OCI-LY7 (cell line): ENCODE results near the gene ZNF683. TPM values are rescaled to one million over a fixed set of nuclear protein-coding genes. Genes with fewer than 3 reads are reported as not detected.

Experiments
- BruUV-seq: library from RNA; stranded (reverse); fragments of 400-500 nt; replicated peaks from 2 replicates; lab custom pipeline; 2021; lab: Mats Ljungman, UMichigan
- CTCF ChIA-PET: fragments of 300-600 bp; sonication (Branson Sonifier 250); formaldehyde crosslinking; loops from one replicate; lab custom pipeline; 2022; ENCODE audit warnings: antibody characterized with exemption; ENCODE audit not compliant: unreplicated experiment; lab: Charles Lee
- POLR2A ChIA-PET: fragments of 300-600 bp; sonication (Branson Sonifier 250); formaldehyde crosslinking; loops from one replicate; lab custom pipeline; 2022; ENCODE audit warnings: antibody characterized with exemption; lab: Charles Lee
- DNase-seq: peaks from one replicate; pipeline ENCODE4 v3.0.0-alpha.2; 2015; ENCODE audit warnings: low spot score
- H2AFZ ChIP-seq: fragments of 200-600 bp; sonication (generic), shearing (Covaris generic); 2 replicates; pipeline ENCODE4 v1.6.1; 2014; ENCODE audit warnings: mild to moderate bottlenecking, antibody characterized with exemption, low read length, moderate library complexity
- H3K27ac ChIP-seq: fragments of 200-600 bp; sonication (generic); 2 replicates; pipeline ENCODE4 v1.5.1; 2014; ENCODE audit warnings: mixed run types, low read depth, mild to moderate bottlenecking, moderate library complexity, low read length, inconsistent platforms; ENCODE audit not compliant: poor library complexity, severe bottlenecking
- H3K36me3 ChIP-seq: fragments of 200-600 bp; sonication (generic); 2 replicates; pipeline ENCODE4 v1.6.1; 2014; ENCODE audit warnings: mild to moderate bottlenecking, antibody characterized with exemption, low read length, moderate library complexity, mixed read lengths; ENCODE audit not compliant: insufficient read depth
- H3K4me1 ChIP-seq: fragments of 200-600 bp; sonication (generic); 2 replicates; pipeline ENCODE4 v1.5.1; 2014; ENCODE audit warnings: mild to moderate bottlenecking, low read length; ENCODE audit not compliant: insufficient read depth, poor library complexity, severe bottlenecking
- H3K4me2 ChIP-seq: fragments of 200-600 bp; sonication (generic); 2 replicates; pipeline ENCODE4 v1.6.1; 2014; ENCODE audit warnings: mild to moderate bottlenecking, low read length
- H3K4me3 ChIP-seq: fragments of 200-600 bp; sonication (generic); 2 replicates; pipeline ENCODE4 v1.5.1; 2014; ENCODE audit warnings: mild to moderate bottlenecking, low read depth, low read length; ENCODE audit not compliant: poor library complexity, severe bottlenecking
- H3K79me2 ChIP-seq: fragments of 200-600 bp; sonication (generic); 2 replicates; pipeline ENCODE4 v1.6.1; 2016; ENCODE audit warnings: low read depth, mild to moderate bottlenecking, low read length, moderate library complexity, mixed read lengths; ENCODE audit not compliant: insufficient read depth
- H3K9me2 ChIP-seq: fragments of 200-600 bp; sonication (generic); 2 replicates; pipeline ENCODE4 v1.6.1; 2016; ENCODE audit warnings: mild to moderate bottlenecking, low read length, mixed read lengths; ENCODE audit not compliant: insufficient read depth
- H3K9me3 ChIP-seq: fragments of 200-600 bp; sonication (generic); 2 replicates; pipeline ENCODE4 v1.6.1; 2014; ENCODE audit warnings: mild to moderate bottlenecking, mixed run types, low read length, mixed read lengths
- H4K20me1 ChIP-seq: fragments of 200-600 bp; sonication (generic); 2 replicates; pipeline ENCODE4 v1.6.1; 2014; ENCODE audit warnings: mild to moderate bottlenecking, antibody characterized with exemption, low read length, moderate library complexity, mixed read lengths; ENCODE audit not compliant: insufficient read depth
- CTCF ChIP-seq: fragments of 200-600 bp; sonication (generic); conservative IDR thresholded peaks from 2 replicates; pipeline ENCODE4 v1.5.1; 2014; ENCODE audit warnings: mild to moderate bottlenecking, antibody characterized with exemption, low read length, moderate library complexity, mixed read lengths
- EZH2phosphoT487 ChIP-seq: fragments of 200-600 bp; sonication (generic); IDR thresholded peaks from 2 replicates; pipeline ENCODE4 v1.6.1; 2018; ENCODE audit warnings: low read depth, borderline replicate concordance, mild to moderate bottlenecking, mixed run types, antibody characterized with exemption, low read length, moderate library complexity, mixed read lengths
- intact Hi-C: fragments of 100-400 bp; cut with micrococcal nuclease; formaldehyde crosslinking; loops from one replicate; pipeline ENCODE4 v1.10.0; 2022; ENCODE audit not compliant: unreplicated experiment
- total RNA-seq, 2 experiments: library from RNA; depleted of rRNA in 1 of 2; stranded (reverse); fragments of >200 nt in 1 of 2; shearing (Covaris generic) in 1 of 2; gene quantifications; 2 replicates each; pipeline ENCODE4 v1.2.3, GENCODE V29; 2014 to 2022

ZNF683 gene
- total RNA-seq, 2 experiments from 2014 or later = not detected

DNA sequence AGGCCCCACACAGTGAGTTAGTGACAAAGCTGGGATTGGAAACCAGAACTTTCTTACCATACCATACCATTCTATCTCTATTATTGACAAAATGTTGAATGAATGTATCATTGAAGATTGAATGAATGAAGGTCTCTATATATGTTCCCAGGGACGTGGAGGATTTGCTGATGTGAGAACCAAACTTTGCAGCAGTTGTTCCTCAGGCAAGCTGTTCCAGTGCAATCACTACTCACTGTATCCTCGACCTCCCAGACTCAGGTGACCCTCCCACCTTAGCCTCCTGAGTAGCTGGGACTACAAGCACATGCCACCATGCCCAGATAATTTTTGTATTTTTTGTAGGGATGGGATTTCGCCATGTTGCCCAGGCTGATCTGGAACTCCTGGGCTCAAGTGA is 26.5 kb upstream of the ZNF683 start:
- no peak overlapping the region for H3K4me2 ChIP-seq
- H3K36me3 ChIP-seq = no peaks in the 10 kb centered on the region
- no peak for DNase-seq
- H3K79me2 ChIP-seq = no peaks in the 10 kb centered on the region
- TF ChIP-seq EZH2phosphoT487 (no peak), CTCF (no peak)
- no peaks in the 10 kb centered on the region for H3K9me3 ChIP-seq
- ChIA-PET POLR2A (no interaction called here), CTCF (no interaction called here)
- BruUV-seq = no TSS peak
- no peaks in the 10 kb centered on the region for H3K4me1 ChIP-seq
- H3K9me2 ChIP-seq = no peaks in the 10 kb centered on the region
- no peak overlapping the region for H3K4me3 ChIP-seq
- no peak overlapping the region for H2AFZ ChIP-seq
- H4K20me1 ChIP-seq = no peaks in the 10 kb centered on the region
- H3K27ac ChIP-seq = no peak overlapping the region
- intact Hi-C loops = no loop called here

DNA sequence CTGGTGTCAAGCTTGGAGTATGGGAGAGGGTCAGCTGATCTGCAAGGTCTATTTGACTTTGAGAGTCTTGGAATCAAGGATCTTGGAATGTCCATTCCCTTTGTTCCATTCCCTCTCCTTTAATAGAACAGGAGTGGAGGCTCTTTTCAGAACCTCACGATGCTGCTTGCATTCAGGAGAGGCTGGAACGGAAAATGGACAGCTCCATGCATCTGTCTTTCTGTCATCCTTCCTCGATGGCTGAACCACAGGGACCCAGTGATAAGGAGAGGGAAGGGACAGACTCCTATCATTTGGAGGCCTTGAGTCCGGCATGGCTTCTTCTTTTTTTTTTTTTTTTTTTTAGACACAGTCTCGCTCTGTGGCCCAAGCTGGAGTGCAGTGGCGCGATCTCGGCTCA is 23.2 kb upstream of the ZNF683 start:
- no peak overlapping the region for H3K4me3 ChIP-seq
- no peaks in the 10 kb centered on the region for H4K20me1 ChIP-seq
- no peaks in the 10 kb centered on the region for H3K9me2 ChIP-seq
- H3K36me3 ChIP-seq = no peaks in the 10 kb centered on the region
- no peaks in the 10 kb centered on the region for H3K4me1 ChIP-seq
- no peak overlapping the region for H3K4me2 ChIP-seq
- H3K27ac ChIP-seq = no peak overlapping the region
- ChIA-PET POLR2A (interaction anchor here (0.7 kb wide), 1 partner anchor 393 kb away, joined by 6 read pairs; no protein-coding TSS in a partner anchor), CTCF (no interaction called here)
- no peak overlapping the region for H2AFZ ChIP-seq
- no peaks in the 10 kb centered on the region for H3K9me3 ChIP-seq
- intact Hi-C loops = no loop called here
- TF ChIP-seq EZH2phosphoT487 (no peak), CTCF (no peak; the same call in 1 of the 2 replicates)
- BruUV-seq = no TSS peak
- no peak for DNase-seq
- H3K79me2 ChIP-seq = no peaks in the 10 kb centered on the region

- no TSS peak for BruUV-seq
- no peaks in the 10 kb centered on the region for H3K9me2 ChIP-seq
- no peaks in the 10 kb centered on the region for H3K9me3 ChIP-seq
- no peak overlapping the region for H2AFZ ChIP-seq
- H3K4me1 ChIP-seq = no peaks in the 10 kb centered on the region
- no peaks in the 10 kb centered on the region for H3K36me3 ChIP-seq
- ChIA-PET CTCF (interaction anchor here (0.5 kb wide), 1 partner anchor 14 kb away, joined by 5 read pairs; no protein-coding TSS in a partner anchor), POLR2A (no interaction called here)
- no peak overlapping the region for H3K4me3 ChIP-seq
- peak; percentile 40 for DNase-seq
- H4K20me1 ChIP-seq = no peaks in the 10 kb centered on the region
- no peak overlapping the region for H3K4me2 ChIP-seq
- TF ChIP-seq EZH2phosphoT487 (no peak), CTCF (peak; percentile 69)
- intact Hi-C loops = loop anchor here (1.0 kb wide), 1 partner anchor 106 kb away; no protein-coding TSS in a partner anchor
- no peaks in the 10 kb centered on the region for H3K79me2 ChIP-seq
- H3K27ac ChIP-seq = no peak overlapping the region
Measured at GRCh38 chr1:26391450-26391849, 18.9 kb upstream of the ZNF683 start.
